Stimulated activated naive CD8-positive, alpha-beta T cell treated with anti-CD3 and anti-CD28 coated beads, Interleukin-15, Interleukin-2, amounts not matched to agents 100 ng/mL and 50 ng/mL, for 24 hours (primary cell): Measurements from ENCODE around the gene MUC15.
"Not testable (repeated sequence)": the region's sequence is repeated elsewhere in the genome, so short reads cannot be mapped to it uniquely, and the experiment has no call there.

Experiments used
- H3K27ac Mint-ChIP-seq: one replicate; pipeline ENCODE4 v1.8.0; 2021; ENCODE audit warnings: mild to moderate bottlenecking, mixed read lengths
- H3K27me3 Mint-ChIP-seq: one replicate; pipeline ENCODE4 v1.8.0; 2021; ENCODE audit warnings: mixed read lengths
- H3K36me3 Mint-ChIP-seq: one replicate; pipeline ENCODE4 v1.8.0; 2021; ENCODE audit warnings: low read depth, mixed read lengths
- H3K4me1 Mint-ChIP-seq: one replicate; pipeline ENCODE4 v1.8.0; 2021; ENCODE audit warnings: low read depth, mixed read lengths
- H3K4me3 Mint-ChIP-seq: one replicate; pipeline ENCODE4 v1.8.0; 2021; ENCODE audit warnings: mild to moderate bottlenecking, mixed read lengths
- H3K9me3 Mint-ChIP-seq: one replicate; pipeline ENCODE4 v1.8.0; 2021; ENCODE audit warnings: mixed read lengths

Gene MUC15, protein sequence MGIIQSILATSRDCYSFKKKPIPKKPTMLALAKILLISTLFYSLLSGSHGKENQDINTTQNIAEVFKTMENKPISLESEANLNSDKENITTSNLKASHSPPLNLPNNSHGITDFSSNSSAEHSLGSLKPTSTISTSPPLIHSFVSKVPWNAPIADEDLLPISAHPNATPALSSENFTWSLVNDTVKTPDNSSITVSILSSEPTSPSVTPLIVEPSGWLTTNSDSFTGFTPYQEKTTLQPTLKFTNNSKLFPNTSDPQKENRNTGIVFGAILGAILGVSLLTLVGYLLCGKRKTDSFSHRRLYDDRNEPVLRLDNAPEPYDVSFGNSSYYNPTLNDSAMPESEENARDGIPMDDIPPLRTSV

DNA sequence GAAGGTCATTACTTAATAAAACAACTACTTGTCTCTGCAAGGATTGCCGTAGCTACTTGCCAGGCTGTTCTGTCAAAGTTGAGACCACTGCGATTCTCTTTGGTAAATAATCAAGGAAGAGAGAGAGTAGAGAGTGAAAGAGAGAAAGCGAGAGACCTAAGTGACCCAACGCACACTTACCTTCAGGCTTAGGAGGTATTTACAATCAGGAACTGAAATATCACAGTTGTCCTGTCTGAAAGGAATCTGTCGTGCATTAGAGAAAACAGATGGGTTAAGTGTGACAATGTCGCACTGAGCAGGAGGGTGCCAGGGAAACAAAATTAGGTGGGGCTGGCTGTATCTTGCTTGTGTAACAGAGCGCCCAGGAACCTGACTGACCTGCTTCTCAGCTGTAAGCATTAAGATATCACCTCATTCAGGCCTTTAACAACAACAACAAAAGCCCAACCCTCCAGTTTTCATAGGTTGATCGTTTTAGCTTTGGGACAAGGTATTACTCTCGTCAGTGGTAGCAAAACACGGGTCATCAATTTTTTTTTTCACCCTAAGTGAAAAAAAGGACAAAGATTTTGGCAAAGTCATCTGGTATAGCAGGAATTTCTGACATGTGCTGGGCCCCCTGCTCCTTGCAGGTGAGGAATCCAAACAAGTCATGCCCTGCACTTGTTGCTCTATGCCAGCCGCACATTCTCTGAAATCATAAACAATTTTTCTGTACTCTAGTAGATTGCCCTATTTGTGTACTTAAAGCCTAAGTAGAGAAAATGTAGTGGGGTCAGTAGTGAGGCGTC is at the start of gene MUC15:
Gene MUC15 (minus strand): TSS at position 403 of the 794 bp plus-strand sequence. CDS start 5,169 bp downstream, outside the sequence.
- Mint-ChIP-seq H3K27ac (no peak within 1 kb of the TSS), H3K9me3 (no peaks in the 10 kb centered on the region), H3K27me3 (no peaks in the 10 kb centered on the region), H3K36me3 (no peaks in the 10 kb centered on the region), H3K4me3 (no peak within 1 kb of the TSS), H3K4me1 (no peaks in the 10 kb centered on the region)

DNA sequence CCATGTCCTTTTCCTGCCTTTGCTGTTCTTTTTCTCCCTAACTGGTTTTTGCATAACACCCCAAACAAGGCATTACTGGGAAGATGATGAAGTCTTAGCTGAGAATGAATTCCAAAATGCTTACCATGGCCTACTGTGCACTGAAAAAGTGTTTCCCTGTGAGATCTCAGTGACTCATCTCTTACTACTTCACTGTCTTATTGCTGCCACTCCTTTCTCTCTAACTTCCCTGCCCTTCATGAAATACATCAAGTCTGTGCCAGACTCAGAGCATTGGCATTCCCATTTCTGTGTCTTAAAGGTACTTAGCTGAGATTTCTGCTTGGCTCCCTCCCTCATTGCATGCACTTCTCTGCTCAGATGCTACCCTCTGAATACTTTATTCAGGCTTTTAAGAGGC is 49.1 kb upstream of the MUC15 start:
- Mint-ChIP-seq H3K4me3 (no peak overlapping the region), H3K27me3 (no peaks in the 10 kb centered on the region), H3K27ac (no peak overlapping the region), H3K36me3 (no peaks in the 10 kb centered on the region), H3K9me3 (peaks cover 10% of the 10 kb centered on the region), H3K4me1 (no peaks in the 10 kb centered on the region)

DNA sequence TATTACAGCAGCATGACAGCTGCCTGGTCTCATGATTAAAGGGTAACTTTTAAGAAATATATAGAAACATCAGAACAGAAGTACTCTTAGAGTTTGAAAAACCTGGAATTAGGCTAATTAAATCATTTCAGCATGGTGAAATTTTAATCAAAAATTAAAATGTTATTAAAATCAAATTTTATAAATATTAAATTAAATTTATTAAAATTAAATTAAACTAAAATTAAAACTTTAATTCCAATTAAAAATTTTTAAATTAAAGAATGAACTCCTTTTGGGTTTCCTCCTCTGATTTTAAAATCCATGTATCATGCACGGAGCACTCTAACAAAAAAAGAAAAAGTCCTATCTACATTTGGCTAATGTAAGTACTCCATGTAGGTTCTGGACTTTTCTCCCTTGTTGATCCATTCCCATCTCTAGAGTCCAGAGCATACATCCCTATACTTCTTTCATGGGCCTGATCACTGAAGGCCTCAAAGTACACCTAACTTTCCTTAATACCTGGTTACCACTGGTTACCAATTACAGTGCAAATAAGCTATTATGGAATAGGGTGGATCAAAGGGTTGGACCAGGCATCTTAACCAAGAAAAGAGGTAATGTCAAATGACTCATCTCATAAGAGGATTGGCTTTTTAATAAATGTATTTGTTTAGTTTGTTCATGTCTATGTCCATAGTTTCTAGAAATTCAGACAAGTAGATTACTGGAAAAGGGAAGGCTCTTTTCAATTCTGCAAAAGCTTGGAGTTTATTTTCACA is 48.4 kb upstream of the MUC15 start:
- H3K36me3 Mint-ChIP-seq: no peaks in the 10 kb centered on the region
- H3K27me3 Mint-ChIP-seq: no peaks in the 10 kb centered on the region
- H3K27ac Mint-ChIP-seq: no peak overlapping the region
- H3K9me3 Mint-ChIP-seq: peaks cover 5% of the 10 kb centered on the region
- no peak overlapping the region for H3K4me3 Mint-ChIP-seq
- no peaks in the 10 kb centered on the region for H3K4me1 Mint-ChIP-seq

DNA sequence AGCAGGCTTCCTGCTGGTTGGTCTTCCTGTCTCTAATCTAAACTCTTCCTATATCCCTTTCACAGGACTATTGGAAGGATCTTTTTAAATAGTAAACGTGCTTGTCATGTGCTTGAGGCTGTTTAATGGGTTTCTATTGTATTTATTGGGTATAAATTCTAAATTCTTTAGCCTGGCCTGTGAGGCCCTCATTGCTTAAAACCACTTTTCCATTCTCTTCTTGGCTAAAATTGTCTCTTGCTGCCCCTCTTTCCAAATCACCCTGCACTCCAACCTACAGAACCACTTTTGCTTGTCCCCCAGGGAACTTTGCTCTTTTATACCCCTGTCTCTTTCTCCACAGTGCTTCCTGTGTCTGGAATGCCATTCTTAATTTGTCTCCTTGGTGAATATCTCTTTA is 46.4 kb upstream of the MUC15 start:
- Mint-ChIP-seq H3K36me3 (no peaks in the 10 kb centered on the region), H3K4me3 (no peak overlapping the region), H3K27me3 (no peaks in the 10 kb centered on the region), H3K27ac (no peak overlapping the region), H3K4me1 (no peaks in the 10 kb centered on the region), H3K9me3 (peaks cover 5% of the 10 kb centered on the region)

DNA sequence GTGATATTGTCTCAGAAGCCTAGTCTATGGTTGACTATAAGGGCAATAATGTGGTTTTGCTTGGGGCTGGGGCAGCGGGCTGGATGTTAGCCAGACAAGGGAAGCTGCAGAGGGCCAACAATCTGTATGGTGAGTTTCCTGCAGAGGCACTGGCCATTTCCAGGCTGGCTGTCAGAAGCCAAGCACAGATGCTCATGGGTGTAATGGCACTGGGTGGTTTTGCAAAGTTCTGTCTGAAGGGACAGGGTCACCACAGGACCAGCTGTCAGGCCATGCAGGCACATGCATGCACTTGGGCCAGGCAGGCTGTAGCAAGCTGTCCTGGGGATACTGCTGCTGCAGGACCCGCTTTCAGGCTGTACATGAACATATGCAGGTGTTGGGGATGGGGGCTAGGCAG is 41.7 kb upstream of the MUC15 start:
- H3K36me3 Mint-ChIP-seq: no peaks in the 10 kb centered on the region
- H3K9me3 Mint-ChIP-seq: peaks cover 4% of the 10 kb centered on the region
- no peak overlapping the region for H3K27ac Mint-ChIP-seq
- no peaks in the 10 kb centered on the region for H3K27me3 Mint-ChIP-seq
- no peaks in the 10 kb centered on the region for H3K4me1 Mint-ChIP-seq
- no peak overlapping the region for H3K4me3 Mint-ChIP-seq

DNA sequence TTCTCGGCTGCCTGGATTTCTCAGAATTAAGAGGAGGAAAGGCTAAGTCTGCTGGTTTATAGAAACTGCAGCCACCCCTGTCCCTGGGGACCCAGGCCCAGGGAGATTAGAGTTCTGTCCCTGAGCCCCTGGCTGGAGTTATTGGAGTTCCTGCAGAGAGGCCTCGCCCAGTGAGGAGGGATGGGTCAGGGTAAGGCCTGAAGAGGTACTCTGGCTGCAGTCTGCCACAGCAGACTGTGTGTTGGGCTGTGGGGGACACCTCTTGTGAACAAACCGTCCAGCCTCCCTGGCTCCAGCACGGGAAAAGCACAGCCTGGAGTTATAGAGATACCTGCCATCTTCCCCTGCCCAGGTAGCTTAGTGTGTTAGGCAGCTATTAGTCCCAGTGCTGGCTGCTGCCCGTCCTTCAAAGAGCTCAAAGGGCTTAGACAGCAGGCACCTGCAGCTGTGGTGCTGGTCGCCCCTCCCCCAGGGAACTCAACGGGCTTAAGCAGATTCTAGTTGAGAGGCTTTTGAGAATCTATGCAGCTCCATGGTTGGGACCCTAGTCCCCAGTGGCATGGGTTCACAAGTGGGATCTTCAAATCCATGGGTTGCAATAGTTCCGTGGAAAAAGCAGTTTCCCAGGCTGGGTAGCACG is 36.6 kb upstream of the MUC15 start:
- Mint-ChIP-seq H3K9me3 (peaks cover 18% of the 10 kb centered on the region), H3K36me3 (no peaks in the 10 kb centered on the region), H3K27me3 (no peaks in the 10 kb centered on the region), H3K4me3 (no peak overlapping the region), H3K27ac (no peak overlapping the region), H3K4me1 (no peaks in the 10 kb centered on the region)

DNA sequence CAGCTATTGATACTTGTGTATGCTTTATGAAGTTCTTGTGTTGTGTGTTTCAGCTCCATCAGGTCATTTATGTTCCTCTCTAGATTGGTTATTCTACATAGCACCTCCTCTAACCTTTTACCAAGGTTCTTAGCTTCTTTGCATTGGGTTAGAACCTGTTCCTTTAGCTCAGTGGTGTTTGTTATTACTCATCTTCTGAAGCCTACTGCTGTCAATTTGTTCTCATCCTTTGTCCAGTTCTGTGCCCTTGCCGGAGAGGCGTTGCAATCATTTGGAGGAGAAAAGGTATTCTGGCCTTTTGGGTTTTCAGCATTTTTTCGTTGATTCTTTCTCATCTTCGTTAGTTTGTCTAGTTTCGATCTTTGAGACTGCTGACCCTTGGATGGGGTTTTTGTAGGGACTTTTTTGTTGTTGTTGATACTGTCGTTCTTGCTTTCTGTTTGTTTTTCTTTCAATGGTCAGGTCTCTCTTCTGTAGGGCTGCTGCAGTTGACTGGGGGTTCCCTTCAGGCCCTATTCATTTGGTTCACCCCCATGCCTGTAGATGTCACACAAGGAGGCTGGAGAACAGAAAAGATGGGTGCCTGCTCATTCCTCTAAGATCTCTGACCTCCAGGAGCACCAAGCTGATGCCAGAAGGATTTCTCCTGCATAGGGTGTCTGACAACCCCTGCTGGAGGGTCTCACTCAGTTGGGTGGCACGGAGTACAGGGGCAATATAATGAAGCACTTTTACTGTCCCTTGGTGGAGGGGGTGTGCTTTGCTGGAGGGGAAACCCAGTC is 35.9 kb upstream of the MUC15 start:
- Mint-ChIP-seq H3K9me3 (peaks cover 18% of the 10 kb centered on the region), H3K4me3 (no peak overlapping the region), H3K4me1 (no peaks in the 10 kb centered on the region), H3K27ac (no peak overlapping the region), H3K27me3 (no peaks in the 10 kb centered on the region), H3K36me3 (no peaks in the 10 kb centered on the region)

DNA sequence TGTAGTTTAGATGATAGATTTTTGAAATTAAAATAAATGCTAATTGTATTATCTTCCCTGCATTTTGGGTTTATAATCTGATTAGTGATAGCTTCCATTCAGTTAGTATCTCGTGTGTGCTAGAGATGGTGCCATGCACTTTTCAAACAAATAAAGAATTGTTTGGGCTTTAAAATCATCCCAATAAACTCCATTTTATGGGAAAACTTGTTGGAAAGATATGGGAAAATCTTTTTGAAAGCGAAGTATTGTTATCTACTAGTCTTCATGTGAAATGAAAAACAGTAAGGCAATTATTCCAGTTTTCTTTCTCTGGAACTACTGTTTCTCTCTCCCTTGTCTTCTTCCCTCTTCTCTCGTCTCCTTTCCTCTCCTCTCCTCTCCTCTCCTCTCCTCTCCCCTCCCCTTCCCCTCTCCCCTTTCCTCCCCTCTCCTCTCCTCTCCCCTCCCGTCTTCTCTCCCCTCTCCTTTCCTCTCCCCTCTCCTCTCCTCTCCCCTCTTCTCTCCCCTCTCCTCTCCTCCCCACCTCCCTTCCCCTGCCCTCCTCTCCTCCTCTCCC is 27.9 kb upstream of the MUC15 start:
- Mint-ChIP-seq H3K36me3 (no peaks in the 10 kb centered on the region), H3K9me3 (peaks cover 25% of the 10 kb centered on the region), H3K4me1 (no peaks in the 10 kb centered on the region), H3K27ac (no peak overlapping the region), H3K4me3 (no peak overlapping the region), H3K27me3 (no peaks in the 10 kb centered on the region)

DNA sequence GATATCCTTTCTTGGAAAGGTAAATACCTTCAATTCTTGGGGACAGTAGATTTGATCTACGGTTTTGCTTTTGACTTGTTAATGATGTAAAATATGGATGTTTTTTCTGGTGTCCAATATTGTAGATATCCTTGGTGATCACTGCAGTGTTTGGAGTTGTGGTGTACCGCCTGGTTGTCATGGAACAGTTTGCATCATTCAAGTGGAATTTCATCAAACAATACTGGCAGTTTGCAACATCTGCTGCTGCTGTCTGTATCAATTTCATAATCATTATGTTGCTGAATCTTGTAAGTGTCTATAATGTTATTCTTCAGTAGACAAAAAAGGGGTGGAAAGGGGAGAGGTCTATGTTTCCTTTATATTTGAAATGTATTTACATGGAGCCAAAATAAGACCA is 27.4 kb upstream of the MUC15 start:
- Mint-ChIP-seq H3K4me1 (no peaks in the 10 kb centered on the region), H3K4me3 (no peak overlapping the region), H3K9me3 (peaks cover 25% of the 10 kb centered on the region), H3K27me3 (no peaks in the 10 kb centered on the region), H3K36me3 (no peaks in the 10 kb centered on the region), H3K27ac (no peak overlapping the region)

DNA sequence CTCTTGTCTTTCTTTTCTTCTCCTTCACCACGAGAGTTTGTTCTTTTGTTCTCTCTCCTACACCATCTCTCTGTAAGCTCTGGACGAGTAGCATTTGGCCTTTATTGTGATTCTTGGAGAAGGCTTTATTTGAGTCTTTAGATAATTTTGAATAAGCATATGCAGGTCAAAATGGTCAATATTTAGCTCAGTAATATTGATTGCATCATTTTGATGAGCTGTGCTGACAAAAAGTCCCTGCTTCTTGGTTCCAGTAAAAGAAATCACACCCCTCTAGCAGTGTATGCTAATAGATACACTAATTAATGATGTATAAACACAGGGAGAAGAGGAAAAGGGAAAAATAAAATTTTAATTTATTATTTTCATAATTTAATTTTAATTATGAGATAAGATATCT is 25.8 kb upstream of the MUC15 start:
- Mint-ChIP-seq H3K4me1 (no peaks in the 10 kb centered on the region), H3K27me3 (no peaks in the 10 kb centered on the region), H3K27ac (no peak overlapping the region), H3K9me3 (peaks cover 24% of the 10 kb centered on the region), H3K4me3 (no peak overlapping the region), H3K36me3 (no peaks in the 10 kb centered on the region)

DNA sequence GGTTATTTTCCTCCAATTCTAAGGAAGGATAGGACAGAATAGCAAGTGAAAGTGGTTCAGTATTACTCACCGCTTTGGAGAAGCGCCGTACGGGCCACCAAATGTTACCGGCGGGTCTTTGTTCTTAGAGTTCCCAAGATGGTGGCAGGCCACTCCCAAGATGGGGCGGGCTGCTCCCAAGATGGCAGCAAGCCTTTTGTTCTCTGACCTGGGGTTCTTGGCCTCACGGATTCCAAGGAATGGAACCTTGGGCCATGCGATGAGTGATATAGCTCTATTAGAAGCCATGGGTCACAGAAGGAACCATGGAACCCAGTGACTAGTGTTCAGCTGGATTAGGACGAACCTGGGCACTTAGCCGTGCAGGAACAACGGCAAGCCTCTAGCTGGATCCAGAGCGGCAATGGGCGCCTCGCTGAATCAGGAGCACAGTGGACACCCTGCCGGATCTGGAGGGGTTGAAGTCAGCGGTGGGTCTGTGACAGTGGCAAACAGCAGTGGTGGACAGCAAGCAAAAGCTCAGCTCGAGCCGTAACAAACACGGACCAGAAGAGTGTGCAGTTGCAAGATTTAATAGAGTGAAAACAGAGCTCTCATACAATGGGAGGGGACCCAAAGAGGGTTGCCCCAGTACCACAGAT is 25.1 kb upstream of the MUC15 start:
- H3K4me1 Mint-ChIP-seq, H3K4me3 Mint-ChIP-seq, H3K27ac Mint-ChIP-seq, H3K27me3 Mint-ChIP-seq, H3K36me3 Mint-ChIP-seq: not testable (repeated sequence)
- H3K9me3 Mint-ChIP-seq: peaks cover 24% of the 10 kb centered on the region

DNA sequence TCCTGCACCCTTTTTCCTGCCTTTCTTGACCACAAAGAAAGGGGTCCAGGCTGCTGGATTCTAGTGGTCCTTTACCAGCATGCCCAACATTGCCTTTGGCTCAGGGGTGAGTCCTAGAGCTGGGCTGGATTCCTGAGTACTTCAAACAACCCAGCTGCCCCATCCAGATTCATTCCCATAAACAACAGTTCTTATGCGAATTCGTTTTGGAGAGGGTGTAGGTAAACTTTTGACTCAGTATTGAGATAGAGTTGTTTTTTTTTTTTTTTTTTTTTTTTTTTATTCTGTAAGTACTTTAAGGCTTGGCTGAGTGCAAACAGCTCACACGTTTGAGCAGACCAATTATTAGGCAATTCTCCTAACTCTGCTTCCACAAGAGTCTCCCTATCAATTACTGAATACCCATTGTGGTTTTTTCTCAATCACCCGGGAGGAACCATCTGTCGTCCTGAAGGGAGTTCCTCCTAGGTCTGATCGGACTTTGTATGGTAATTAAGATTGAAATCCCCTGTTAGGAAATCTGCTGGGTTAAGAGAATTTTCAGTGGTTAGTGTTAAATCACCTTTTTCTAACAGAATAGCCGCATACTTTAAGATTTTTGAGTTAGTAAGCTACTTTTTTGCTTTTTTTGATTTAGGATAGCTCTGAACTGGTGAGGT is 23.3 kb upstream of the MUC15 start:
- not testable (repeated sequence) for H3K4me3 Mint-ChIP-seq, H3K27me3 Mint-ChIP-seq, H3K36me3 Mint-ChIP-seq, H3K27ac Mint-ChIP-seq, H3K4me1 Mint-ChIP-seq
- H3K9me3 Mint-ChIP-seq: peaks cover 18% of the 10 kb centered on the region

DNA sequence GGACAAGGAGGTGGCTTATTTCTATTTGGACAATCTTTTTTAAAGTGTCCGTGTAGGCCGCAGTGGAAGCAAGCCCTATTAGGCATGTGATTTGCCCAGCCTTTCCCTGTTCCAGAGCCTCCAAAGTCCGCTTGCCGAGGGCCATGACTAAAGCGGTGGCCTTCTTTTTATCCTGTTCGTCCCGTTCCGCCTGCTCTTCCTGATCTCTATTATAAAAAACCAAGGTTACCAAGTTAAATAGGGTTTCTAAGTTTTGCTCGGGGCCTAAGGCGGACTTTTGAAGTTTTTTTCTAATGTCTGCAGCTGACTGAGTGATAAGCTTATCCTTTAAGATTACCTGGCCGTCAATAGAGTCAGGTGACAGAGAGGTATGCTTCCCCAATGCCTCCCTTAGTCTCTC is 21.6 kb upstream of the MUC15 start:
- H3K4me3 Mint-ChIP-seq: no peak overlapping the region
- H3K27me3 Mint-ChIP-seq: no peaks in the 10 kb centered on the region
- peaks cover 18% of the 10 kb centered on the region for H3K9me3 Mint-ChIP-seq
- H3K36me3 Mint-ChIP-seq: no peaks in the 10 kb centered on the region
- no peaks in the 10 kb centered on the region for H3K4me1 Mint-ChIP-seq
- no peak overlapping the region for H3K27ac Mint-ChIP-seq
